B cell (primary cell): ENCODE results near the gene SFRP4.

Source experiments
- CTCF ChIP-seq: fragments of 200-600 bp; IDR thresholded peaks from one replicate; pipeline ENCODE4 v1.8.0; 2022; ENCODE audit warnings: antibody characterized with exemption, mild to moderate bottlenecking
- EZH2 ChIP-seq: IDR thresholded peaks from 2 replicates; pipeline ENCODE4 v1.6.1; 2012; ENCODE audit warnings: borderline replicate concordance, low read depth, mild to moderate bottlenecking, moderate library complexity, low read length; ENCODE audit not compliant: insufficient read depth, poor library complexity, severe bottlenecking

- TF ChIP-seq CTCF = no peak
- no peak for TF ChIP-seq EZH2
Observed at GRCh38 chr7:37933018-37933566, 16.5 kb upstream of the SFRP4 start.
